T47D (cell line): Measurements from ENCODE around the gene CDKL1.
"Not testable (repeated sequence)": the region's sequence is repeated elsewhere in the genome, so short reads cannot be mapped to it uniquely, and the experiment has no call there.

Experiments used
- DNase-seq, 2 experiments: peaks; one replicate each; pipeline versions ENCODE4 v3.0.0 to v3.0.0-alpha.2; 2011 to 2012; ENCODE audit warnings: low read depth in 1 of 2, low spot score in 1 of 2
- JUND ChIP-seq: IDR thresholded peaks from 2 replicates; pipeline ENCODE4 v1.6.1; 2012; ENCODE audit warnings: low read depth
- in situ Hi-C: cut with HindIII; loops from 2 replicates; pipeline ENCODE4 v1.10.0; 2016; ENCODE audit warnings: low sequenced_read_pairs, low pct_unique_long_range_greater_than_20kb

The CDKL1 gene

DNA sequence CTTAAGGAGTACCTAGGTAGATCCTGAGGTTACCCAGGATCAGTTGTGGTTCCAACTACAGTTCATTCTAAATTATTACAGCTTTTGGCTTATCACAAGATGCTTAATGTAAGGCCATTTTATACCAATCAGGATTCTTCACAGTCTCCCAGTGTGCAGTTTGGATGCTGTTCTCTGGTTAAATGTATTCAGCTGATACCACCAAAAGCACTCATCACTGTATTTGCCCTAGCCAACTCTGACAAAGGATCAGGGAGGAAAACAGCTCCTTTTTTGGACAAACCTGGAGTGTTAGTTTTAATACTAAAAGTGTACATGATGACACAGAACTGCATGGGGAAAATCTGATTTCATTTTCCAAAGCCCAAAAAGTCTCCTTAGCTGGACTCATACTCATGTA lies 65.1 kb downstream of the CDKL1 start:
- no peak for DNase-seq
- in situ Hi-C loops = no loop called here
- no peak for TF ChIP-seq JUND

- in situ Hi-C loops = no loop called here
- DNase-seq = peak; percentile 58 to 89
- no peak for TF ChIP-seq JUND
Measured at GRCh38 chr14:50321009-50321660, 75.5 kb downstream of the CDKL1 start.

DNA sequence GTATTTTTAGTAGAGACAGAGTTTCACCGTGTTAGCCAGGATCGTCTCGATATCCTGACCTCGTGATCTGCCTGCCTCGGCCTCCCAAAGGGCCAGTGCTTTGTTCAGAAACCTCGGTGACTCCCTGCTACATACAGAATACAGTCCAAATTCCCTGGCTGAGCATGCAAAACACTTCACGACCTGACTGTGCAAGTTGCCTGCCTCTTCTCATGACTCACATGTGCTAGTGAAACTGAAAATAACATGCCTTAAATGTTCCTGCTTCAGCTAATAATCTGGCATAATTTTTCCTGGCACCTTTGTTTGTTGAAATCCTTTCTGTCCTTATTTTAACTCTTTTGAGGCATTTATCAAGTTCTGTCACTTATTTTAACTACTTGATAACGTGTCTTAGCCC lies 76.4 kb downstream of the CDKL1 start:
- DNase-seq = no peak
- in situ Hi-C loops = no loop called here
- TF ChIP-seq JUND = no peak

DNA sequence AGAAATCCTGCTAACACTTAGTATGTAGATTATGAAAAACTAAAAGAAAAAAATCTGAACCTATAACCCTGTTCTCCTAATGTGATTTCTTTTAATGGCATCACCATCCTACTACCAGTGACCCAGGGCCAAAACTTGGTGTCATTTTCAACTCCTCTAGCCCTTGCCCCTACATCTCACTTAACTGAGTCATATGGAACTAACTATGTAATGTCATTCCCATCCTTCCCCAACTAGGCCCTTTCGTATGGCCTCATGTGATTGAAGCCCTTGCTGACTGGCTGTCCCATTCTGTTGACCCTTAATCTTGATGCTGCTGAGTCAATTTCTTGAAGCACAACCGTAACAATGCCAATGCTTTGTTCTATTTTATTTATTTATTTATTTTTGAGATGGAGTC lies 77.0 kb downstream of the CDKL1 start:
- no peak for DNase-seq
- no peak for TF ChIP-seq JUND
- in situ Hi-C loops = no loop called here

DNA sequence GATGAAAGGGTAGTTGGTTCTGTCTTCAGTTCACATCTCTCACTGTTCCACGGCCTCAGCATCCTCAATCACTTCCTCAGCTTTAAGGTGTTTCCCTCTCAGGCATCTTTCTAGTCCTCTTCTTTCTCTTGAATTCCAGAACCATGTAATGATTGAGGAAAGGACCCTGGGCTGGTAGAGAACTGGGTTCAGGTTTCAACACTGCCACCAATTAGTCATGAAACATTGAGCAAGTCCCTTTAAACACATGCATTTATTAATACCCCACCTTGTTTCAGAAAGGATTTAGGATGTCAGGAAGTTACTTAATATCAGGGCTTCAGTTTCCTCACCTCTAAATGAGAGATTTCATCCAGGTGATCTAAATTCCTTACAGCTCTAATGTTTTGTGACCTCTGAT lies 77.4 kb downstream of the CDKL1 start:
- in situ Hi-C loops = no loop called here
- TF ChIP-seq JUND = no peak
- no peak for DNase-seq

- DNase-seq = peak; percentile 21 to 52
- no peak for TF ChIP-seq JUND
- in situ Hi-C loops = no loop called here
Measured at GRCh38 chr14:50318031-50318626, 78.6 kb downstream of the CDKL1 start.

GRCh38 chr14:50314098-50314497 lies 82.6 kb downstream of the CDKL1 start:
- in situ Hi-C loops, DNase-seq: not testable (repeated sequence)

DNA sequence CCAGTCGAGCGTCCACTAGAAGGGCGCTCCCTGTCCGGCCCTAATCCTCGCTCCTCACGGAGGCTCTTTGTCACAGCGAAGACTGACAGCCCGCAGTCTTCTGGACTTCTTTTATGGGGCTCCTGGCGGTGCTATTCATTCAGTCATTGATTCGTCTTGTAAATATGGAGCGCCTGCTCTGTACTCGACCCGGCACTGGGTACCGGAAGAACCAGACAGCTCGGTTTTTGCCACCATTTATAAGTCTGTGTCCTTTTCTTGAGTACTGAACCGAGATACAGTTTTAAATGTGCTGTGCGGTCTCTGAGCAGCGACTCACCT lies 84.0 kb downstream of the CDKL1 start:
- in situ Hi-C loops = no loop called here
- TF ChIP-seq JUND = no peak
- peak in 1 of 2 experiments; percentile 85 for DNase-seq

DNA sequence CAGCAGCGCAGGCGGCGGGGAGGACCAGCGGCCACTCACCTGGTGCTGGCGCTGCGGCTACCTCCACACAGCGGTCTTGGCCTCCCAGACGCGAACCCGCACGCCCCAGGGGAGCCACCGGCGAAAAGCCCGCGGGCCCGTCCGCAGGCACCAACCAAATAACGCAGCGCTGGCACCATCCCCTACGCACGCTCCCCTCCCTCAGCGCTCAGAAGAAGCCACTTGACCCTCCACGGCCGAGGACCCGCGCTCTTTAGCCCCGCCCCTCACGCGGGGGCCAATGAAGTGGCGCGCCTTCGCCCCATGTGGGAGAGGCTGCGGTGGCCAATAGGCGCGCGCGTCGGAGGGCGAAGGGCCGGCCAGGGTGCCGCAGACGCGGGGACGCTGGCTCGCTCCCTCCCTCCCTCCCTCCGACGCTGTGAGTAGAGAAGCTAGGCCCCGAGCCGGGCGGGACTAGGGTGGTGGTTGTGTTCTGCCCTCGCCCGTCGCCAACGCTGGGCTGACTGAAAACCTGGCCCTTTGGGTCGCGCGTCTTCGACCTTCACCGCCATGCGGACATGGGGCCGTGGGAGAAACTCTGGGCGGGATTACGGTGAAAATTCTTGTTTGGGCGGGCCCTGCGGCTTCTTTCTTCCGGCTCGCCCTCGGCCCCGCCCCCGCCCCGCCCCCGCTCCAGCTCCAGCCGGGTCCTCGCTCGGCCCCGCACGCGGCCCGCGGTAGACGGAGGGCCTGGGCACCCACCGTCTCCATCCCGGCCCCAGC lies 84.5 kb downstream of the CDKL1 start, which contains the start of the genes DMAC2L and L2HGDH:
Gene DMAC2L, plus strand, starts transcription at position 353 of the 762 bp plus-strand sequence. CDS start 9,164 bp downstream, outside the sequence.
Gene L2HGDH, minus strand, starts transcription at position 258 of the 762 bp plus-strand sequence. Its CDS starts 79 bp downstream, at position 179.
- DNase-seq = peak; percentile 98 to 99
- TF ChIP-seq JUND = no peak
- in situ Hi-C loops = no loop called here

- in situ Hi-C loops = no loop called here
- DNase-seq = peak in 1 of 2 experiments; percentile 90
- TF ChIP-seq JUND = no peak
Measured at GRCh38 chr14:50311337-50311971, 85.2 kb downstream of the CDKL1 start.

DNA sequence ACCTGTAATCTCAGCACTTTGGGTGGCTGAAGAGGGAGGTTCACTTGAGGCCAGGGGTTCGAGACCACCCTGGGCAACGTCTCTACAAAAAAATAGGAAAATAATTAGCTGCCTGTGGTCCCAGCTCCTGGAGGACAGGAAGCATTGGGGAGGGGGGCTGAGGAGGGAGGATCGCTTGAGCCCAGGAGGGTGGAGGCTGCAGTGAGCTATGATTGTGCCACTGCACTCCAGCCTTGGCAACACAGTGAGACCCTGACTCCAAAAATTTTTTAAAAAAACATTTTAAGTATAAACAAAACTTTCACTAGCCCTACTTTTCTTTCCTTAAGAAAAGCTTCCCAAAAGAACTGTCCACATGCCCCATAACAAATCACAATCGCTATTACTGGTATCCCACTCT lies 86.2 kb downstream of the CDKL1 start:
- TF ChIP-seq JUND = no peak
- no peak for DNase-seq
- in situ Hi-C loops = no loop called here

DNA sequence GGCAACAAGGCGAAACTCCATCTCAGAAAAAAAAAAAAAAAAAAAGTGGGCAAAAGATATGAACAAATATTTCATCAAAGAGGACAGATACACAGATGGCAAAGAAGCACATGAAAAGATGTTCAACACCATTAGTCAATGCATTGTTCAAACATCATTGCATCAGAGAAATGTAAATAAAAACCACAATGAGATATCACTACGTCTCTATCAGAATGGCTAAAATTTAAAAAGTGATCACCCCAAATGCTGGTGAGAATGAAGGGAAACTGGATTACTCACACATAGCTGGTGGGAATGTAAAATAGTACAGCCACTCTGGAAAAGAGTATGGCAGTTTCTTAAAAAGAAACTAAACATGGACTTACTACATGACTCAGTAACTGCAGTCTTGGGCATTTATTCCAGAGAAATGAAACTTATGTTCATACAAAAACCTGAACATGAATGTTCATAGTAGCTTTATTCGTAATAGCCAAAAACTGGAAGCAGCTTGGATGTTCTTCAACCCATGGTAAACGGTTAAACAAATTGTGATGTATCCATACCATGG lies 88.2 kb downstream of the CDKL1 start:
- no peak for TF ChIP-seq JUND
- DNase-seq = no peak
- in situ Hi-C loops = no loop called here
